GM18502 (cell line): Measurements from ENCODE around the gene ZSWIM1.
"Not testable (repeated sequence)": the region's sequence is repeated elsewhere in the genome, so short reads cannot be mapped to it uniquely, and the experiment has no call there.

Experiments used
- ATAC-seq: cut with Tn5 transposase; IDR thresholded peaks from one replicate; pipeline ENCODE4 v1.9.1; 2021; ENCODE audit warnings: mild to moderate bottlenecking; ENCODE audit not compliant: unreplicated experiment, poor library complexity

ZSWIM1 gene

DNA sequence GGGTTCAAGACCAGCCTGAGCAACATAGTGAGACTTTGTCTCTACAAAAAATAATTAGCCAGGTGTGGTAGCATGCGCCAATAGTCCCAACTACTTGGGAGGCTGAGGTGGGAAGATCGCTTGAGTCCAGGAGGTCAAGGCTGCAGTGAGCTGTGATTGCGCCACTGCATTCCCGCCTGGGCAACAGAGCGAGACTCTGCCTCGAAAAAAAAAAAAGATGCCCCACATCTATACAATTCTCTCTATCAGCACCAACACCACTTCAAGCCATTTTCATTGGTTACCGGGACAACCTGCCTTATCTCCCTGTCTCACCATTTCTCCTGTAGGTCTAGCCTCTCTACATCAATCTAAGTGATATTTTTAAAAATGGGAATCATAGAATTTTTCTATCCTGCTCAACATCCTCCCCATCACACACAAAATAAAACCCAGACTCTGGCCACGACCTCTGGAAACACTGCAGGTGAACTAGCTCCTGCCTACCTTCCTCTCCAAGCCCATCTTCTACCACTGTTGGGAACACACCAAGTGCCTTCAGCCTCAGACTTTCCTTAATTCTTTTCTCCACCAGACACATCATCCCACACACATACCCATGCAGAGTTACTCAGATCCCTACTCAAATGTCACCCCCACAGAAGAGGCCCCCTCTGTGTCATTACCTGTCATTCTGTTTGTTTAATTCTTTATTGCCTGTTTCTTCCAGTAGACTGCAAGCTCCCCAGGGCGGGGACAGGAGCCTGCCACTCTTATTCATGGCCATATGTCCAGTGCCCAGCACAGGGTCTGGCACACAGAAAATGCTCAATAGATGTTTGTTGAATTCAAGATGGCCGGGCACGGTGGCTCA, 40.5 kb downstream of the ZSWIM1 start:
- ATAC-seq, result no peak

DNA sequence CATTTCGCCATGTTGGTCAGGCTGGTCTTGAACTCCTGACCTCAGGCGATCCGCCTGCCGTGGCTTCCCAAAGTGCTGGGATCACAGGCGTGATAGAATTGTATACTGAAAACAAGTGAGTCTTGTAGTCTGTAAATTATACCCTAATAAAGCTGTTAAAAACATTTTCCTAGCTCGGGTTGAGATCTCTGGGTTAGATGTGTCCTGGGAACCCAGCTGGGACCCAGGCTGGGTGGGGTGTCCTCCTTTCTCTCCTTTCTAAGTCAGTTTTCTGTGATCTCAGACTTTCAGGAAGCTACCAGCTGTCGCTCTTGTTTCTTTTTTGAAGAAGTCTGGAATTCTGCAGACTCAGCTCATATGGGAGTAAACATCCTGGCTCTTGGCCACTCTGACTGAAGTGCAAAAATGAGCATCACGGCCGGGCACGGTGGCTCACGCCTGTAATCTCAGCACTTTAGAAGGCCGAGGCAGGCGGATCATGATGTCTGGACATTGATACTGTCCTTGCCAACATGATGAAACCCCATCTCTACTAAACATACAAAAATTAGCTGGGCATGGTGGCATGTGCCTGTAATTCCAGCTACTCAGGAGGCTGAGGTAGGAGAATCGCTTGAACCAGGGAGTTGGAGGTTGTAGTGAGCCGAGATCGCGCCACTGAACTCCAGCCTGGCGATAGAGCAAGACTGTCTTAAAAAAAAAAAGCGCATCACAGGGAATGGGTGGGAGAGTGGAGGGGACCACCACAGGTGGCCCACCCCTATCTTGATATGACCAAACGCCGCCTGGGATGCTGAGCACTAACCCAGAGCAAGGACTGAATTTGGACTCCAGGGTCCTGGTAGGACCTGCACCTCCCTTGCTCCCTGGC, 43.6 kb downstream of the ZSWIM1 start:
- no peak for ATAC-seq

GRCh38 chr20:45925821-45926506, 44.9 kb downstream of the ZSWIM1 start:
- no peak for ATAC-seq

DNA sequence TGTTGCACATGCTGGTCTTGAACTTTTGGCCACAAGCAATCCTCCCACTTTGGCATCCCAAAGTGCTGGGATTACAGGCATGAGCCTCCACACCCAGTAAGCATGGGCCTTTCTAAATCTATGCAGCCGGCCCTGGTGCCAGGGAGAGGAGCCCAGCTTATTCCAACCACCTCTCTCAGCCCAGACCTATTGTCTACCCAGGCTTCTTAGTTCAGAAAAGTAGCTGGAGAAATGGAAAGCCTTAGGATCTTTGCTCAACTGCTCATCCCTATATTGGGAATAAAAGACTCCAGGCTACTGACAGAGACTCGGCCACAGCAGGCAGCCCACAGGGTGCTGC, 45.7 kb downstream of the ZSWIM1 start:
- ATAC-seq, result no peak

DNA sequence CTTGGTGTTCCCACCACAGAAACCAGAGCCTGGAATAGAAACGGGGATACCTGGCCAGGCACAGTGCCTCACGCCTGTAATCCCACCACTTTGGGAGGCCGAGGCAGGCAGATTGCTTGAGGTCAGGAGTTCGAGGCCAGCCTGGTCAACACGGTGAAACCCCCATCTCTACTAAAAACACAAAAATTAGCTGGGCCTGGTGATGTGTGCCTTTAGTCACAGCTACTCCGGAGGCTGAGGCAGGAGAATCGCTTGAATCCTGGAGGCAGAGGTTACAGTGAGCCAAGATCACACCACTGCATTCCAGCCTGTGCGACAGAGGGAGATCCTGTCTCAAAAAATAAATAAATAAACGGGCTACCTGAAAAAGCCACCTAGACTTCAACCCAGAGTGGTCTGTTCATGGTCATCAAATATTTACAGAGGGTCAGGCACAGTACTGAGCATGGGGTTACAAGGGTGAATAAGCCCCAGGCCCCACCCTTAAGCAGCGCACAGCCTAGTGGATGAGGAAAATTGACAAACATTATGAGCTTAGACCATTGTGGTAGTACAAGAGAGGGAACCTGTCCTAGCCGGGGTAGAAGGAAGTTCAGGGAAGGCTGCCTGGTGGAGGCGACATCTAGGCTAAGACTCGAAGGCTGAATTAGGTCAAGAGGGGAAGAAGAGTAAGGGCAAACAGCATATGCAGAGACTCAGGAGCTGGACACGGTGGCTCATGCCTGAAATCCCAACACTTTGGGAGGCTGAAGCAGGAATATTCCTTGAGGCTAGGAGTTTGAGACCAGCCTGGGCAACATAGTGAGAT, 46.2 kb downstream of the ZSWIM1 start:
- no peak for ATAC-seq

- ATAC-seq, result not testable (repeated sequence)
Observed at GRCh38 chr20:45931680-45932079, 50.7 kb downstream of the ZSWIM1 start.

GRCh38 chr20:45933266-45934045, 52.4 kb downstream of the ZSWIM1 start:
- peak; percentile 13 for ATAC-seq

DNA sequence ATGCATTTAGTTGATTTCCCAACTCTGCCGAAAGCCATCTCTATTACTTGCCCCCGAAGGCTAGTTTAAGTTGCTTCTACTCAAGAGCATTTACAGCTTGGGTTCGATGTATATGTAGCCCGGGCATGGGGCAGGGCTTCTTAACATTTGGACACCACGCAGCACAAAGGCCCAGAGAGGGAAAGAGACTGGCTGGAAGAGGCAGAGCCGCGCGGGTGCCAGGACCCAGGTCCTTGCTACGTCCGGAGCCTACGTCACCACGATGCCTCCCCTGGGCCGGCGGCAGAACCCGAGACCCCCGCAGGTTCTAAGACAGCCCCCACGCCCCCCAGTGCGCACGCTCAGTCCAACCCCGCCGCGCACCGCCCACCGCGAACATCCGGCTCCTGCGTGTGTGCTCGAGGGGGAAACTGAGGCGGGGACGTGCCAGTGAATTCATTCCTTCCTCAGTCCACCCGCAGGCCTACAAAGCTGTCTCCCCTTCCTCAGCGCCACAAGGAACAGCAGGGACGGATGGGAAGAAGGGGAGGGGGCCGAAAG, 53.1 kb downstream of the ZSWIM1 start:
- peak; percentile 17 for ATAC-seq
